ENCODE results near the gene CRLF1.
"Not testable (repeated sequence)": the region's sequence is repeated elsewhere in the genome, so short reads cannot be mapped to it uniquely, and the experiment has no call there.

Gene CRLF1

GRCh38 chr19:18608102-18608804, 1.7 kb upstream of the CRLF1 start:
- no peak for DNase-seq

GRCh38 chr19:18607226-18608101, 865 bp upstream of the CRLF1 start:
- no peak for DNase-seq

- DNase-seq: no peak
These were observed 886 bp downstream of the CRLF1 start for GRCh38 chr19:18605546-18606280.

GRCh38 chr19:18605196-18605545, 1.4 kb downstream of the CRLF1 start:
- DNase-seq: no peak

- DNase-seq: no peak
These were observed 1.8 kb downstream of the CRLF1 start for GRCh38 chr19:18604820-18605159.

GRCh38 chr19:18603958-18604819, 2.4 kb downstream of the CRLF1 start:
- DNase-seq: no peak

- DNase-seq: peak; percentile 71
These were observed 3.2 kb downstream of the CRLF1 start for GRCh38 chr19:18603255-18603957.

GRCh38 chr19:18601875-18602274, 4.7 kb downstream of the CRLF1 start:
- DNase-seq: no peak

- not testable (repeated sequence) for DNase-seq
These were observed 5.8 kb downstream of the CRLF1 start for GRCh38 chr19:18600692-18601397.

- DNase-seq: no peak
These were observed 7.1 kb downstream of the CRLF1 start for GRCh38 chr19:18599485-18599884.

GRCh38 chr19:18597809-18598660, 8.6 kb downstream of the CRLF1 start:
- DNase-seq: peak; percentile 93

GRCh38 chr19:18596752-18597157, 9.8 kb downstream of the CRLF1 start:
- DNase-seq: peak; percentile 85

GRCh38 chr19:18595475-18595874, 11.1 kb downstream of the CRLF1 start:
- no peak for DNase-seq

GRCh38 chr19:18594824-18595373, 11.7 kb downstream of the CRLF1 start:
- DNase-seq: no peak

- peak; percentile 90 for DNase-seq
These were observed 12.3 kb downstream of the CRLF1 start for GRCh38 chr19:18594096-18594823.

- DNase-seq: peak; percentile 65
These were observed 13.1 kb downstream of the CRLF1 start for GRCh38 chr19:18593367-18594095.

GRCh38 chr19:18592732-18593131, 13.9 kb downstream of the CRLF1 start:
- DNase-seq: not testable (repeated sequence)

- DNase-seq: no peak
These were observed 14.7 kb downstream of the CRLF1 start for GRCh38 chr19:18591735-18592385.
